ENCODE data around the gene CCDC51. TPM values are rescaled to one million over a fixed set of nuclear protein-coding genes. Genes with fewer than 3 reads are reported as not detected.
A peak's percentile ranks its signal among the peaks of the same experiment; 100 is the strongest.

The CCDC51 gene
- total RNA-seq, 1 donor from 2014 or later, result 11.4 TPM

GRCh38 chr3:48435223-48435595 is 4.7 kb downstream of the CCDC51 start:
- TF ChIP-seq CTCF (IDR thresholded peaks at IDR 0.05), result no peak
- intact Hi-C loops (cut with DNase I), result loop anchor here (5.0 kb wide), 2 partner anchors 33 to 203 kb away; no protein-coding TSS in a partner anchor
- Histone ChIP-seq H3K4me3 (no peak overlapping the region), H3K27ac (peak overlapping the region; percentile 70), H3K36me3 (peaks cover 14% of the 10 kb centered on the region), H3K4me1 (peaks cover 24% of the 10 kb centered on the region), H3K27me3 (no peaks in the 10 kb centered on the region), H3K9me3 (no peaks in the 10 kb centered on the region)
- DNase-seq, result no peak
- ATAC-seq, result no peak

GRCh38 chr3:48434591-48435222 is 5.2 kb downstream of the CCDC51 start:
- DNase-seq (peak; percentile 66), ATAC-seq (no peak)
- no peak for TF ChIP-seq CTCF (IDR thresholded peaks at IDR 0.05)
- Histone ChIP-seq H3K27ac (peak overlapping the region; percentile 70), H3K36me3 (peaks cover 14% of the 10 kb centered on the region), H3K4me1 (peaks cover 27% of the 10 kb centered on the region), H3K27me3 (no peaks in the 10 kb centered on the region), H3K4me3 (no peak overlapping the region), H3K9me3 (no peaks in the 10 kb centered on the region)
- intact Hi-C loops (cut with DNase I), result loop anchor here (5.0 kb wide), 2 partner anchors 32 to 202 kb away; no protein-coding TSS in a partner anchor

- Histone ChIP-seq H3K4me1 (peaks cover 21% of the 10 kb centered on the region), H3K36me3 (peaks cover 14% of the 10 kb centered on the region), H3K9me3 (no peaks in the 10 kb centered on the region), H3K27me3 (no peaks in the 10 kb centered on the region), H3K4me3 (peak overlapping the region; percentile 2), H3K27ac (peak overlapping the region; percentile 70)
- intact Hi-C loops (cut with DNase I), result no loop called here
- ATAC-seq (peak; percentile 42), DNase-seq (peak; percentile 74)
- TF ChIP-seq CTCF (IDR thresholded peaks at IDR 0.05), result no peak
Observed at GRCh38 chr3:48433472-48434118, 6.3 kb downstream of the CCDC51 start.

- Histone ChIP-seq H3K27ac (peak overlapping the region; percentile 4), H3K4me3 (no peak overlapping the region), H3K9me3 (no peaks in the 10 kb centered on the region), H3K4me1 (peaks cover 30% of the 10 kb centered on the region), H3K36me3 (peaks cover 14% of the 10 kb centered on the region), H3K27me3 (no peaks in the 10 kb centered on the region)
- no peak for ATAC-seq
- no peak for DNase-seq
- TF ChIP-seq CTCF (IDR thresholded peaks at IDR 0.05), result no peak
- intact Hi-C loops (cut with DNase I), result no loop called here
Observed at GRCh38 chr3:48432411-48433371, 7.2 kb downstream of the CCDC51 start.

GRCh38 chr3:48431224-48432029 is 8.5 kb downstream of the CCDC51 start:
- Histone ChIP-seq H3K9me3 (no peaks in the 10 kb centered on the region), H3K4me3 (no peak overlapping the region), H3K36me3 (peaks cover 14% of the 10 kb centered on the region), H3K27ac (no peak overlapping the region), H3K4me1 (peaks cover 41% of the 10 kb centered on the region), H3K27me3 (no peaks in the 10 kb centered on the region)
- ATAC-seq (no peak), DNase-seq (no peak)
- intact Hi-C loops (cut with DNase I), result no loop called here
- no peak for TF ChIP-seq CTCF (IDR thresholded peaks at IDR 0.05)
